Liver (tissue), 9 donors: Measurements from ENCODE around the gene ARAP2. TPM values are rescaled to one million over a fixed set of nuclear protein-coding genes. Genes with fewer than 3 reads are reported as not detected.

Experiments
- DNase-seq: peaks from one replicate; pipeline ENCODE4 v3.0.0-alpha.2; 2017; ENCODE audit warnings: low spot score
- H3K27ac ChIP-seq, 2 donors: one replicate each; pipeline ENCODE4 v1.7.0; 2013; ENCODE audit warnings: inconsistent platforms in 2 of 2, low read length in 2 of 2, control low read depth in 1 of 2, low read depth in 1 of 2, mild to moderate bottlenecking in 1 of 2
- H3K27me3 ChIP-seq, 4 donors: one replicate each; pipeline versions ENCODE4 v1.6.1 to v1.7.0; 2013; ENCODE audit warnings: low read length in 3 of 4, inconsistent platforms in 1 of 4, mild to moderate bottlenecking in 1 of 4, moderate library complexity in 1 of 4; ENCODE audit not compliant: control insufficient read depth in 4 of 4, insufficient read depth in 4 of 4
- H3K36me3 ChIP-seq, 4 donors: one replicate each; pipeline versions ENCODE4 v1.6.1 to v1.7.0; 2013; ENCODE audit warnings: low read length in 3 of 4, mild to moderate bottlenecking in 3 of 4, low read depth in 1 of 4, moderate library complexity in 1 of 4; ENCODE audit not compliant: control insufficient read depth in 4 of 4, insufficient read depth in 3 of 4
- H3K4me1 ChIP-seq, 4 donors: one replicate each; pipeline versions ENCODE4 v1.6.1 to v1.7.0; 2013; ENCODE audit warnings: low read length in 3 of 4, mild to moderate bottlenecking in 3 of 4, moderate library complexity in 1 of 4; ENCODE audit not compliant: control insufficient read depth in 4 of 4, insufficient read depth in 4 of 4
- H3K4me3 ChIP-seq, 3 donors: one replicate each; pipeline versions ENCODE4 v1.6.1 to v1.7.0; 2013; ENCODE audit warnings: low read length in 3 of 3, control low read depth in 1 of 3, low read depth in 1 of 3, mild to moderate bottlenecking in 1 of 3
- H3K9ac ChIP-seq, 2 donors: one replicate each; pipeline ENCODE4 v1.7.0; 2013; ENCODE audit warnings: low read length in 2 of 2, mild to moderate bottlenecking in 2 of 2, moderate library complexity in 2 of 2, control low read depth in 1 of 2, low read depth in 1 of 2
- H3K9me3 ChIP-seq, 4 donors: one replicate each; pipeline versions ENCODE4 v1.6.1 to v1.7.0; 2013; ENCODE audit warnings: low read length in 3 of 4; ENCODE audit not compliant: control insufficient read depth in 4 of 4
- ATF3 ChIP-seq: IDR thresholded peaks from 2 replicates; pipeline ENCODE4 v1.6.1; 2016; ENCODE audit warnings: antibody characterized with exemption
- CTCF ChIP-seq: fragments of 150-350 bp; IDR thresholded peaks from 2 replicates; pipeline ENCODE4 v1.5.1; 2017; ENCODE audit warnings: improper control_type of control experiment, low read depth, low read length; ENCODE audit not compliant: missing input control
- EGR1 ChIP-seq, 2 donors: IDR thresholded peaks; 2 replicates each; pipeline ENCODE4 v1.6.1; 2016 to 2018; ENCODE audit warnings: antibody characterized with exemption in 2 of 2, low read depth in 2 of 2
- FOXA1 ChIP-seq: IDR thresholded peaks from 2 replicates; pipeline ENCODE4 v1.6.1; 2016; ENCODE audit warnings: antibody characterized with exemption
- FOXA2 ChIP-seq: IDR thresholded peaks from 2 replicates; pipeline ENCODE4 v1.6.1; 2016; ENCODE audit warnings: antibody characterized with exemption
- JUND ChIP-seq, 2 donors: IDR thresholded peaks; 2 replicates each; pipeline ENCODE4 v1.6.1; 2016; ENCODE audit warnings: antibody characterized with exemption in 2 of 2
- MAX ChIP-seq: IDR thresholded peaks from 2 replicates; pipeline ENCODE4 v1.6.1; 2016; ENCODE audit warnings: antibody characterized with exemption
- NR2F2 ChIP-seq: IDR thresholded peaks from 2 replicates; pipeline ENCODE4 v1.6.1; 2016; ENCODE audit warnings: antibody characterized with exemption
- RAD21 ChIP-seq, 2 donors: IDR thresholded peaks; 2 replicates each; pipeline ENCODE4 v1.6.1; 2016; ENCODE audit warnings: antibody characterized with exemption in 2 of 2, mild to moderate bottlenecking in 2 of 2
- RXRA ChIP-seq, 2 donors: IDR thresholded peaks; 2 replicates each; pipeline ENCODE4 v1.6.1; 2017 to 2018; ENCODE audit warnings: antibody characterized with exemption in 2 of 2, mild to moderate bottlenecking in 1 of 2
- SP1 ChIP-seq: IDR thresholded peaks from 2 replicates; pipeline ENCODE4 v1.6.1; 2018; ENCODE audit warnings: antibody characterized with exemption, mild to moderate bottlenecking
- TAF1 ChIP-seq: conservative IDR thresholded peaks from 2 replicates; pipeline ENCODE4 v1.6.1; 2016; ENCODE audit warnings: antibody characterized with exemption, mild to moderate bottlenecking
- YY1 ChIP-seq: IDR thresholded peaks from 2 replicates; pipeline ENCODE4 v1.6.1; 2016; ENCODE audit warnings: antibody characterized with exemption, mild to moderate bottlenecking
- WGBS: extraction: QIAGEN DNeasy Blood & Tissue Kit; methylation state at CpG from one replicate; pipeline ENCODE4 v1.1.7; 2013; 5-methylcytosine and 5-hydroxymethylcytosine counted together
- polyA plus RNA-seq, 2 donors: library from polyadenylated mRNA; stranded (reverse) in 1 of 2; unstranded in 1 of 2; fragments of 200-250 nt in 1 of 2; fragments of >200 nt in 1 of 2; fragmentation: Nextera tagmentation in 1 of 2; extraction: Ambion mirVana in 1 of 2; gene quantifications; one replicate each; pipeline versions ENCODE4 v1.2.1 to v1.2.3, GENCODE V29; 2013 to 2015
- total RNA-seq, 2 donors: library from RNA; depleted of rRNA; stranded (reverse); fragments of >200 nt; gene quantifications; one replicate each; pipeline ENCODE4 v1.2.3, GENCODE V29; 2014
- TF ChIP-seq, protein P1 (sequence below): IDR thresholded peaks from 2 replicates; pipeline ENCODE4 v1.6.1; 2016; ENCODE audit warnings: antibody characterized with exemption
- donor health status: healthy.
- donor health status: healthy.
- donor health status: healthy.
- donor health status: healthy.
- donor health status: healthy.

The ARAP2 gene
- total and polyA plus RNA-seq, 4 donors, result 1.6 to 23.6 (median 5.4) TPM

- no peaks in the 10 kb centered on the region for H3K27me3 ChIP-seq
- no peak for TF ChIP-seq TAF1
- TF ChIP-seq MAX, result no peak
- TF ChIP-seq RXRA (IDR thresholded peaks at IDR 0.05), result no peak
- no peak for TF ChIP-seq EGR1 (IDR thresholded peaks at IDR 0.05; ENCODE audit: low read depth in 2 of 2)
- no peak for TF ChIP-seq FOXA1
- TF ChIP-seq SP1, result no peak
- TF ChIP-seq NR2F2, result no peak
- no peak for TF ChIP-seq RAD21 (IDR thresholded peaks at IDR 0.05)
- no peak for TF ChIP-seq JUND (IDR thresholded peaks at IDR 0.05)
- TF ChIP-seq CTCF, result no peak
- TF ChIP-seq, protein P1, sequence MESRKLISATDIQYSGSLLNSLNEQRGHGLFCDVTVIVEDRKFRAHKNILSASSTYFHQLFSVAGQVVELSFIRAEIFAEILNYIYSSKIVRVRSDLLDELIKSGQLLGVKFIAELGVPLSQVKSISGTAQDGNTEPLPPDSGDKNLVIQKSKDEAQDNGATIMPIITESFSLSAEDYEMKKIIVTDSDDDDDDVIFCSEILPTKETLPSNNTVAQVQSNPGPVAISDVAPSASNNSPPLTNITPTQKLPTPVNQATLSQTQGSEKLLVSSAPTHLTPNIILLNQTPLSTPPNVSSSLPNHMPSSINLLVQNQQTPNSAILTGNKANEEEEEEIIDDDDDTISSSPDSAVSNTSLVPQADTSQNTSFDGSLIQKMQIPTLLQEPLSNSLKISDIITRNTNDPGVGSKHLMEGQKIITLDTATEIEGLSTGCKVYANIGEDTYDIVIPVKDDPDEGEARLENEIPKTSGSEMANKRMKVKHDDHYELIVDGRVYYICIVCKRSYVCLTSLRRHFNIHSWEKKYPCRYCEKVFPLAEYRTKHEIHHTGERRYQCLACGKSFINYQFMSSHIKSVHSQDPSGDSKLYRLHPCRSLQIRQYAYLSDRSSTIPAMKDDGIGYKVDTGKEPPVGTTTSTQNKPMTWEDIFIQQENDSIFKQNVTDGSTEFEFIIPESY, result no peak
- no peak for TF ChIP-seq ATF3
- no peak overlapping the region for H3K27ac ChIP-seq
- H3K36me3 ChIP-seq, result peaks cover 0 to 5% (median 2%) of the 10 kb centered on the region in 4 donors
- WGBS, result 92% methylated on average over 1 of the region's 1 CpG
- no peak overlapping the region for H3K9ac ChIP-seq
- no peaks in the 10 kb centered on the region for H3K4me1 ChIP-seq
- no peak overlapping the region for H3K4me3 ChIP-seq
- H3K9me3 ChIP-seq, result no peaks in the 10 kb centered on the region
- no peak for DNase-seq
Observed at GRCh38 chr4:36141186-36141585, 103.1 kb downstream of the ARAP2 start.

GRCh38 chr4:36140421-36140820 lies 103.9 kb downstream of the ARAP2 start:
- DNase-seq, result no peak
- H3K9ac ChIP-seq, result no peak overlapping the region
- H3K36me3 ChIP-seq, result peaks cover 0 to 3% (median 1%) of the 10 kb centered on the region in 4 donors
- no peaks in the 10 kb centered on the region for H3K27me3 ChIP-seq
- H3K4me3 ChIP-seq, result no peak overlapping the region
- H3K9me3 ChIP-seq, result no peaks in the 10 kb centered on the region
- TF ChIP-seq RAD21 (IDR thresholded peaks at IDR 0.05), result no peak
- TF ChIP-seq NR2F2, result no peak
- no peak for TF ChIP-seq CTCF
- TF ChIP-seq FOXA1, result no peak
- TF ChIP-seq YY1, result no peak
- no peak for TF ChIP-seq FOXA2
- no peaks in the 10 kb centered on the region for H3K4me1 ChIP-seq
- no peak overlapping the region for H3K27ac ChIP-seq
